NCI-H2081 treated with DMSO at 0.1 percent for 48 hours (cell line): Measurements from ENCODE around the gene APBB2.
"Not testable (repeated sequence)": the region's sequence is repeated elsewhere in the genome, so short reads cannot be mapped to it uniquely, and the experiment has no call there.

ENCODE experiments used
- DNase-seq: peaks from one replicate; lab custom pipeline; 2025; lab: John Stamatoyannopoulos, UW

APBB2 gene

GRCh38 chr4:41014158-41014557 lies 200.2 kb downstream of the APBB2 start:
- DNase-seq, result no peak

DNA sequence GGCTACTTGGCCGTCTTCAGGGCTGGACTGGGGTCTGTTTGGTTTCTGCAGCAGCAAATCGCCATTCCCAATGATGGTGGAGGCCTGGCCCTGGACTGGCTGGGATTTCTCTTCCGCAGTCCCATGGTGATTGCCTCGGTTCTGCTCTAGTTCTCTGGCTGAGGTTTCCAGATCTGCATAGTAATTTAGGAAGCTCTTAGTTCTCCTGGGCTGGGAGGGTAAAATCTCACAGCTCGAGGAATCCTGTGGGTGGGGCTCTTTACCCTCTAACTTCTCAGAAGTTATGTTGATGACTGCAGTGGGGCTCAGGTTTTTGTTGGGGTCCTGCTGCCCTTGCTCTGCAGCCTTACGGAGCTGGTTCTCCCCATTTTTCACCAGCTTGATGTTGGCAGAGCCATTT lies 200.6 kb downstream of the APBB2 start:
- DNase-seq, result no peak

DNA sequence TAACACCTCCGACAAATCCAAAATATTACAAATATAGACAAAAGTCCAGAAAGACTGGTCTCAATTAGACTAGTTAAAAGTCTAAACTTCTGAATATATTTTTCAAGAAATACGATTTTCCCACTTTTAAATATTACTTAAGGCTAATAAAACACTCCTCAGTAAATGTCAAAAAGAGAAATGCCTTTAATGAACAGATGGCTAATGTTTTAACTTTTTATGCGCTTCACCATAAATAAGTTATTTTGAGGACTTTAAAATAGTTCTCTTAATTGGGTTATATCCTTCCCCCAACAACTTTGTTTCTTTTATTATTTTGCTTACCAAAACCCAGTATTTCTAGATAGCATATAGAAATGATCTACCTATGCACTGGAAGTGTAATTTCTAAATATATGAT lies 201.4 kb downstream of the APBB2 start:
- no peak for DNase-seq

DNA sequence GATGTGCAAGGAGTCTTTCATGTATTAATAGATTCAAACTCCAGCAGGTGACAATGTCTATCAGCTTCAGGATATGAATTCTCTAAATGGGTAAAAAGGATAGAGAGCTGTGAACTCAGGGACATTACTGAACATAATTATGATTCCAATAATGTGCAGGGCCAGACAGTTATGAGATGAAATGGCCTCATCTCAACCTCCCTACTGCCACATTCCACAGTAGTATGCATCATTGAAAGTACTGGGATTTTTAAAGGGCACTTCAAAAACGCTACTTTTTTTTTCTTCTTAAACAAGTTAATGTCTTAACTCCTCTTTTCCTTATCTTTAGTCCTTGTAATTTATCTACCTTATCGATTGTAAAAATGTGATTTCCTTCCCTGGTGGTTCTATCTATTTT lies 202.0 kb downstream of the APBB2 start:
- no peak for DNase-seq

GRCh38 chr4:41009411-41009810 lies 204.9 kb downstream of the APBB2 start:
- DNase-seq, result peak; percentile 33

DNA sequence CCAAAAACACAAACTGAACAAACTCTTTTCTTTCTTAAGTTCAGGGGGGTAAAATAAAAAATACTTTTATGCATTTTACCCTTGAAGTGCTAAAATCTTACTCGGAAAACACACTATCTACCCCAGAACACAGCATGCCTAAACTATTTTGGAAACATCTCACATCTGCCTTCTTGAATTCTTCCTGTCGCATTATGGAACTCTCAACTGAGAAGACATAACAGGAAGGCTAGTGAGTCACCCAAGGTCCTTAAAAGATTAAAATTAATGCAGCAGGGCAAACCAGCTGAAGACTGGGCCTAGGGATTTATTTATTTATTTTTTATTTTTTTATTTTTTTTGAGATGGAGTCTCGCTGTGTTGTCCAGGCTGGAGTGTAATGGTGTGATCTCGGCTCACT lies 208.2 kb downstream of the APBB2 start:
- no peak for DNase-seq

DNA sequence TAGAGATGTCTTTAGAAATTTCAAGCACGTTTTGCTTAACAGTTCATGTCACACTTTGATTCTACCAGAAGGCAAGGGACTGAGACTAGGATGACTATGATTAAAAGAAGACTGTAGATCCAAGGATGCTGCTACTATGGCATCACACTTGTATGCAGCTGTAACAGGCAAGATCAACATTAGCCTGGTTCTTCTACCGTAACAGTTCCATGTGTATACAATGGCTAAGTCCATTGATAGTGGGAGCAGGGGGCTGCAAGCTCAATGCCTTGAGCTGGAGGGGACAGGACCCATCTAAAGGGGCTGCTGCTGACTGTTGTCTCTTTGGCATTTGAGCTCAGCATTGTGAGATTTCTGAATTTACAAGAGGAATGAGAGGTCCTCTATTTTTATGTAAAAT lies 212.0 kb downstream of the APBB2 start:
- no peak for DNase-seq

DNA sequence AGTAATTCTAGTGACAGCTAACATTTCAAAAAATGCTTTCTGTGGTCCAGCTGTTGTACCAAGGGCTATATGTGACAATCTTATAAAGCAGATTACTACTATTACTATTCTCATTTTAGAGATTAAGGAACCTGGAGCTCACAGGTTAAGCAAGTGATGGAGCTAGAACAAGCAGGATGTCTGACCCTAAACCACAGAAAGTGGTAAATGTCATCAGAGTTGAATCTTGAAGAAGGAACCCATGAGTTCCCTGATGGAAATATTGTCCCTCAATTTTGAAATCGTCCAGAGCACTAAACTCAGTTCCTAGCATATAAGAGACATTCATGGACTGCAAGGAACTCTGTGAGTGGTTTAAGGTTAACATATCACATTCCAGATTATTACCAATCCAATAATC lies 214.0 kb downstream of the APBB2 start:
- no peak for DNase-seq

- DNase-seq, result no peak
These were observed 215.5 kb downstream of the APBB2 start for GRCh38 chr4:40998675-40999358.

- no peak for DNase-seq
These were observed 218.5 kb downstream of the APBB2 start for GRCh38 chr4:40995850-40996249.

DNA sequence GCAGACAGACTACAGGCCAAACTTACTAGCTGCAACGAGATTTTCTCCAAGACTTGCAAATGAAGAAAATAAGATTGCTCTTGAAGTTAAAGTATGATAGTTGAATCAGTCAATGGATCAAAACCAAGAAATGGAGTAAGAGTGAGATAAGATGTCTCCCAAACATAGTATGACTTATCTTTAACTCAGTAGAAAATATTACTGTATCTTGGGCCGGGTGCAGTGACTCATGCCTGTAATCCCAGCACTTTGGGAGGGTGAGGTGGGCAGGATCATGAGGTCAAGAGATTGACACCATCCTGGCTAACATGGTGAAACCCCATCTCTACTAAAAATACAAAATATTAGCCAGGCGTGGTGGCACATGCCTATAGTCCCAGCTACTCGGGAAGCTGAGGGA lies 220.0 kb downstream of the APBB2 start:
- DNase-seq, result not testable (repeated sequence)

DNA sequence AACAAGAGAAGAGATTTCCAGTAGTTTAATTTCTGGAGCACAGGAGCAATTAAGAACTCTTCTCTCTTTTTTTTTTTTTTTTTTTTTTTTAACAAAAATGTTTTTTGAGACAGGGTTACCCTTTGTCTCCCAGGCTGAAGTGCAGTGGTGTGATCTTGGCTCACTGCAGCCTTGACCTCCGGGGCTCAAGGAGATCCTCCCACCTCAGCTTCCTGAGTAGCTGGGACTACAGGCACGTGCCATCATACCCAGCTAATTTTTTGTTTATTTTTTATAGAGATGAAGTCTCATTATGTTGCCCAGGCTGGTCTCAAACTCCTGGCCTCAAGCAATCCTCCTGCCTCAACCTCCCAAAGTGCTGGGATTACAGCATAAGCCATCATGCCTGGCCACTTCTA lies 221.0 kb downstream of the APBB2 start:
- not testable (repeated sequence) for DNase-seq

GRCh38 chr4:40992472-40993295 lies 221.7 kb downstream of the APBB2 start:
- no peak for DNase-seq

- no peak for DNase-seq
These were observed 222.4 kb downstream of the APBB2 start for GRCh38 chr4:40991908-40992307.

- DNase-seq, result no peak
These were observed 223.5 kb downstream of the APBB2 start for GRCh38 chr4:40990899-40991265.

GRCh38 chr4:40990236-40990898 lies 224.0 kb downstream of the APBB2 start:
- no peak for DNase-seq

DNA sequence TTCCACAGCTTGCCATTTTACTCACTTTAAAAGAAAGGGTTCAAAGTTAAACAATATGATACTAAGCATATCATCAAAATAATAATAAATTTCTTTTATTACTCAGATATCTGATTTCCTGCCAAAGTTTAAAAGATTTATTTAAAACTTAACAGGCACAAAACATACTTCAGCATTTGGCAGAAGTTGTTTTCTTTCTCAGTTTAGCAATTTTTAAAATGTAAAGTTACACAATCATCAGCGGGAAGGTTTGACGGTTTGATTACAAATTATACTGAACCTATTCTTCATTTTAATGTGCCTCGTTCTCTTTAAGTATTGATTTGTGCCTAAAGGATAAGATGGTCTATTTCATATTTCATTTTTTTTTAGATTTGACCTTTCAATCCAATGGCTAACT lies 227.2 kb downstream of the APBB2 start:
- no peak for DNase-seq

DNA sequence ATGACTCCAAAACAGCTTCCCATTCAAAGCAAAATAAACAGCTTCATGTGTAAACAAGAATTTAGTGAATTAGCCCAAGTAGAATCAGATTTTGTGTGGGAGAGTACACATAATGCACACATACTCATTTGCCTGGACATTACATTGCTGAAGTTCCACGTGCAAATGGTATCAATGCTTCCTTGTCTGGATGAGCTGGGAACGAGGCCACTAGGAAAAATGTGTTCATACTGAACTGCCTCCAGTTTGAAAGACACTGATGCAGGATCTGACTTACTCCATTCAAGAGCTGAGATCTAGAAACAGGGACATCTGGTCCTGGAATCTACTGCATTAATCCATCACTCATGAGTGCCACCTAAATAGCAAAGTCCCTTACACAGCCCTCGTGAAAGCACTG lies 228.0 kb downstream of the APBB2 start:
- no peak for DNase-seq

GRCh38 chr4:40984051-40984450 lies 230.3 kb downstream of the APBB2 start:
- no peak for DNase-seq

- no peak for DNase-seq
These were observed 233.9 kb downstream of the APBB2 start for GRCh38 chr4:40980318-40980883.

- DNase-seq, result no peak
These were observed 235.8 kb downstream of the APBB2 start for GRCh38 chr4:40978548-40978947.

- DNase-seq, result no peak
These were observed 238.0 kb downstream of the APBB2 start for GRCh38 chr4:40976343-40976742.

DNA sequence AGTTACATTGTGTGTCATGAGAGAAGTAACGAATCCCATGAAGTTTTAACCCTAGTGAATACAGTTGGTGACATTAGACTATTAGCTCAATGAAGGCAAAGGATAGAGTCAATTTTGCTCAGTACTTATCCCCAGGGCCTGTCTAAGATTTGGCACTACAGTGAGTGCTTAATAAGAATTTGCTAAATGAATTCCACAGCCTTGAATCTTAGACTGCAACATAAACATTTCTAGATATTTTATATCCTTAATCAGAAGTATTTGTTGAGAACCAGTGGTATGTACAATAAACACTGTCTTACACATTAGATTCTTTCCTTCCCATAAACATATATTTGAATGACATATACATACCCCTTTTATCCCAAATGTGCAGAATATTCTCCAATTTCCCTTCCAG lies 241.6 kb downstream of the APBB2 start:
- no peak for DNase-seq
